ENCODE results near the gene FBXL22. TPM values are rescaled to one million over a fixed set of nuclear protein-coding genes. Genes with fewer than 3 reads are reported as not detected.

FBXL22 gene
- total RNA-seq, 1 experiment from 2014 or later: 0.49 TPM

- TF ChIP-seq ZBTB33 (IDR thresholded peaks at IDR 0.05; ENCODE audit: extremely low read depth, insufficient replicate concordance, low read length) (no peak), TCF7L2 (IDR thresholded peaks at IDR 0.05; ENCODE audit: borderline replicate concordance, extremely low read depth, insufficient read depth, insufficient read length) (no peak)
Measured at GRCh38 chr15:63610209-63610841, 13.1 kb downstream of the FBXL22 start (continued).

GRCh38 chr15:63611177-63611576 lies 14.0 kb downstream of the FBXL22 start:
- H3K27ac ChIP-seq (ENCODE audit: low read depth, low read length): no peak overlapping the region
- no peak overlapping the region for H2AFZ ChIP-seq (ENCODE audit: low read depth, low read length, poor library complexity, severe bottlenecking)
- RAD21 ChIA-PET (ENCODE audit: low non-redundant PET in 1 of 2, low total read pairs in 2 of 2, uncharacterized antibody in 2 of 2, unreplicated experiment in 2 of 2): no interaction called here
- BruUV-seq (replicated peaks): no TSS peak
- no peaks in the 10 kb centered on the region for H3K27me3 ChIP-seq (ENCODE audit: insufficient read depth, low read length)
- no peak overlapping the region for H3K4me3 ChIP-seq (replicated peaks in 1 of 2; ENCODE audit: low read depth in 1 of 2, low read length in 2 of 2)
- H3K79me2 ChIP-seq (ENCODE audit: insufficient read depth, low read length): no peaks in the 10 kb centered on the region
- H3K4me1 ChIP-seq (ENCODE audit: control insufficient read depth in 1 of 2, insufficient read depth in 2 of 2, low read length in 2 of 2): peaks cover 7 to 12% of the 10 kb centered on the region in 2 experiments
- DNase-seq (ENCODE audit: low read depth, low spot score) (no peak), ATAC-seq (no peak)
- no peaks in the 10 kb centered on the region for H3K36me3 ChIP-seq (ENCODE audit: control insufficient read depth in 1 of 2, insufficient read depth in 2 of 2, low read length in 2 of 2)
- H3K9ac ChIP-seq (ENCODE audit: low read length): no peak overlapping the region
- CTCF ChIA-PET: interaction anchor here (1.4 to 3.2 kb wide), 5 partner anchors 144 to 538 kb away, joined by 3 to 49 read pairs (median 11); partner anchors contain the start of gene DAPK2
- intact Hi-C loops (cut with micrococcal nuclease): loop anchor here (5.0 kb wide), 1 partner anchor 541 kb away; the partner anchor contains the start of gene SNX22
- no peaks in the 10 kb centered on the region for H3K9me2 ChIP-seq (ENCODE audit: insufficient read depth)
- no peaks in the 10 kb centered on the region for H4K20me1 ChIP-seq (ENCODE audit: insufficient read depth)
- no peak for TF ChIP-seq MAX (IDR thresholded peaks at IDR 0.05)
- no peak for TF ChIP-seq TCF7L2 (IDR thresholded peaks at IDR 0.05; ENCODE audit: borderline replicate concordance, extremely low read depth, insufficient read depth, insufficient read length)
- no peak for TF ChIP-seq EGR1 (IDR thresholded peaks at IDR 0.05; ENCODE audit: low read depth)
- TF ChIP-seq CTCF (IDR thresholded peaks at IDR 0.05 in 2 of 3, conservative IDR thresholded peaks at IDR 0.05 in 1 of 3; ENCODE audit: borderline replicate concordance in 1 of 3, insufficient read depth in 1 of 3, low read depth in 2 of 3, low read length in 2 of 3): no peak
- TF ChIP-seq REST (IDR thresholded peaks at IDR 0.05; ENCODE audit: low read depth): no peak
- no peak for TF ChIP-seq JUND (IDR thresholded peaks at IDR 0.05)
- TF ChIP-seq YY1 (IDR thresholded peaks at IDR 0.05; ENCODE audit: extremely low read depth, insufficient replicate concordance, low read depth, low read length): no peak
- no peak for TF ChIP-seq SP1 (IDR thresholded peaks at IDR 0.05; ENCODE audit: low read depth)
- TF ChIP-seq ZNF274 (IDR thresholded peaks at IDR 0.05; ENCODE audit: low read depth, low read length): no peak
- TF ChIP-seq POLR2AphosphoS5 (IDR thresholded peaks at IDR 0.05; ENCODE audit: low read depth, low read length): no peak
- TF ChIP-seq CEBPB (IDR thresholded peaks at IDR 0.05; ENCODE audit: low read depth): no peak
- H3K4me2 ChIP-seq (ENCODE audit: low read length): no peak overlapping the region
- POLR2A ChIA-PET: no interaction called here
- H3K9me3 ChIP-seq (ENCODE audit: control insufficient read depth in 1 of 2, insufficient read depth in 1 of 2, low read depth in 1 of 2, low read length in 2 of 2): no peaks in the 10 kb centered on the region

All from HCT116 (cell line).